Measurements from ENCODE around the gene DUSP2.

Gene DUSP2

DNA sequence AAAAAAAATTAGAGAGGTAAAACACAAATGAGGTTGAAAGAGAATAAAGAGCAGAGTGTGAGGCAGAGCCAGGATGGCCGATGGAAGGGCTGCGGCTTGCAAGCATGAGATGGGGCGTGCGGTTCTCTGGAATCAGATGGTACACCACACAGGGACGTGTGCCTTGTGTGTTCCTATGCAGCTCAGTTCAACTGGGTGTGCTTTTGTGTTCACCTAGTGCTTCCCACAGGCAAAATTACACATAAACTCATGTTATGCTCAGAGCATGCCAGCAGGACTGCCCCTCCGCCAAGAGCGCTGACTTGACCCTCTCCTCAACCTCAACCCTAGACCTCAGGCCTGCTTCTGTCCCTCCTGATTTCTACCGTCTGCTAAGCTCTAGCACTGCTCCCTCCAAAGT is 38.9 kb upstream of the DUSP2 start:
- Histone ChIP-seq H3K4me3 (ENCODE audit: low read depth, low read length, poor library complexity, severe bottlenecking) (no peak overlapping the region), H3K9me2 (ENCODE audit: low read depth, low read length) (no peaks in the 10 kb centered on the region), H3K9me3 (ENCODE audit: low read length) (no peaks in the 10 kb centered on the region), H3K9ac (ENCODE audit: low read length) (no peak overlapping the region), H3K79me2 (ENCODE audit: insufficient read depth, low read length) (no peaks in the 10 kb centered on the region), H3F3A (ENCODE audit: insufficient read depth, low read length) (peaks cover 10% of the 10 kb centered on the region), H3K27me3 (ENCODE audit: insufficient read depth, low read length) (no peaks in the 10 kb centered on the region), H2AFZ (ENCODE audit: low read length) (no peak overlapping the region), H3K36me3 (ENCODE audit: insufficient read depth, low read length) (peaks cover 60% of the 10 kb centered on the region), H3K4me2 (ENCODE audit: low read length) (no peak overlapping the region), H3K4me1 (ENCODE audit: insufficient read depth, low read length, severe bottlenecking) (no peaks in the 10 kb centered on the region), H3K27ac (ENCODE audit: low read depth, low read length, poor library complexity, severe bottlenecking) (no peak overlapping the region), H4K20me1 (ENCODE audit: insufficient read depth, low read length) (no peaks in the 10 kb centered on the region)
- TF ChIP-seq, protein P1, sequence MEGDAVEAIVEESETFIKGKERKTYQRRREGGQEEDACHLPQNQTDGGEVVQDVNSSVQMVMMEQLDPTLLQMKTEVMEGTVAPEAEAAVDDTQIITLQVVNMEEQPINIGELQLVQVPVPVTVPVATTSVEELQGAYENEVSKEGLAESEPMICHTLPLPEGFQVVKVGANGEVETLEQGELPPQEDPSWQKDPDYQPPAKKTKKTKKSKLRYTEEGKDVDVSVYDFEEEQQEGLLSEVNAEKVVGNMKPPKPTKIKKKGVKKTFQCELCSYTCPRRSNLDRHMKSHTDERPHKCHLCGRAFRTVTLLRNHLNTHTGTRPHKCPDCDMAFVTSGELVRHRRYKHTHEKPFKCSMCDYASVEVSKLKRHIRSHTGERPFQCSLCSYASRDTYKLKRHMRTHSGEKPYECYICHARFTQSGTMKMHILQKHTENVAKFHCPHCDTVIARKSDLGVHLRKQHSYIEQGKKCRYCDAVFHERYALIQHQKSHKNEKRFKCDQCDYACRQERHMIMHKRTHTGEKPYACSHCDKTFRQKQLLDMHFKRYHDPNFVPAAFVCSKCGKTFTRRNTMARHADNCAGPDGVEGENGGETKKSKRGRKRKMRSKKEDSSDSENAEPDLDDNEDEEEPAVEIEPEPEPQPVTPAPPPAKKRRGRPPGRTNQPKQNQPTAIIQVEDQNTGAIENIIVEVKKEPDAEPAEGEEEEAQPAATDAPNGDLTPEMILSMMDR (IDR thresholded peaks at IDR 0.05; ENCODE audit: low read length) = no peak
- no peak for TF ChIP-seq EZH2 (IDR thresholded peaks at IDR 0.05; ENCODE audit: borderline replicate concordance, low read length)

DNA sequence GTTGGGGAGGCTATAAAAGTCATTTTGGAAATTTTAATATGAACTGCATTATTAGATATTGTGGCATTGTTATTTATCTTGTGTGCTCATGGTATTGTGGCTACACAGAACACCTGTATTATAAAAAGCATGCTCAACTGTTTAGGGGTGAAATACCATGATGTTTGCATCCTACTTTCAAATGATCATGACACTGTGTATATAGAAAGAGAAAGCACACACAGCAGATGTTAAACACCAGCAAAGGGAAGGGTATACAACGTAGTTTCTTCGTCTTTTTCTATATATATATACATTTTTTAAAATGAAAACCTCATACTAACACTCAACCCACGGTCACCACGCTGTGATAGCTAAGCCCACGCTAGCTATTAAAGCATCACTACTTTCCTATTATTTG is 36.3 kb upstream of the DUSP2 start:
- no peaks in the 10 kb centered on the region for H3K9me2 ChIP-seq (ENCODE audit: low read depth, low read length)
- peaks cover 11% of the 10 kb centered on the region for H3F3A ChIP-seq (ENCODE audit: insufficient read depth, low read length)
- TF ChIP-seq EZH2 (IDR thresholded peaks at IDR 0.05; ENCODE audit: borderline replicate concordance, low read length) = no peak
- TF ChIP-seq, protein P1 (IDR thresholded peaks at IDR 0.05; ENCODE audit: low read length) = no peak
- H3K27me3 ChIP-seq (ENCODE audit: insufficient read depth, low read length) = no peaks in the 10 kb centered on the region
- H3K27ac ChIP-seq (ENCODE audit: low read depth, low read length, poor library complexity, severe bottlenecking) = no peak overlapping the region
- H3K9ac ChIP-seq (ENCODE audit: low read length) = no peak overlapping the region
- no peaks in the 10 kb centered on the region for H3K9me3 ChIP-seq (ENCODE audit: low read length)
- H4K20me1 ChIP-seq (ENCODE audit: insufficient read depth, low read length) = no peaks in the 10 kb centered on the region
- no peak overlapping the region for H3K4me3 ChIP-seq (ENCODE audit: low read depth, low read length, poor library complexity, severe bottlenecking)
- H3K4me1 ChIP-seq (ENCODE audit: insufficient read depth, low read length, severe bottlenecking) = no peaks in the 10 kb centered on the region
- no peak overlapping the region for H3K4me2 ChIP-seq (ENCODE audit: low read length)
- H3K79me2 ChIP-seq (ENCODE audit: insufficient read depth, low read length) = no peaks in the 10 kb centered on the region
- H2AFZ ChIP-seq (ENCODE audit: low read length) = no peak overlapping the region
- H3K36me3 ChIP-seq (ENCODE audit: insufficient read depth, low read length) = peaks cover 34% of the 10 kb centered on the region

- Histone ChIP-seq H3K79me2 (ENCODE audit: insufficient read depth, low read length) (no peaks in the 10 kb centered on the region), H3K4me1 (ENCODE audit: insufficient read depth, low read length, severe bottlenecking) (no peaks in the 10 kb centered on the region), H3K36me3 (ENCODE audit: insufficient read depth, low read length) (peaks cover 24% of the 10 kb centered on the region), H3K9ac (ENCODE audit: low read length) (no peak overlapping the region), H3K4me2 (ENCODE audit: low read length) (no peak overlapping the region), H3K4me3 (ENCODE audit: low read depth, low read length, poor library complexity, severe bottlenecking) (no peak overlapping the region), H3K9me2 (ENCODE audit: low read depth, low read length) (no peaks in the 10 kb centered on the region), H3K27ac (ENCODE audit: low read depth, low read length, poor library complexity, severe bottlenecking) (no peak overlapping the region), H3K9me3 (ENCODE audit: low read length) (no peaks in the 10 kb centered on the region), H3K27me3 (ENCODE audit: insufficient read depth, low read length) (no peaks in the 10 kb centered on the region), H4K20me1 (ENCODE audit: insufficient read depth, low read length) (no peaks in the 10 kb centered on the region), H2AFZ (ENCODE audit: low read length) (no peak overlapping the region), H3F3A (ENCODE audit: insufficient read depth, low read length) (peaks cover 11% of the 10 kb centered on the region)
- TF ChIP-seq EZH2 (IDR thresholded peaks at IDR 0.05; ENCODE audit: borderline replicate concordance, low read length) = no peak
- TF ChIP-seq, protein P1 (IDR thresholded peaks at IDR 0.05; ENCODE audit: low read length) = no peak
Measured at GRCh38 chr2:96180521-96180920, 35.3 kb upstream of the DUSP2 start.

Data from OCI-LY1 (cell line).